Measurements from ENCODE around the gene ZFHX3. TPM values are rescaled to one million over a fixed set of nuclear protein-coding genes. Genes with fewer than 3 reads are reported as not detected.
A peak's percentile ranks its signal among the peaks of the same experiment; 100 is the strongest.

ZFHX3 gene
- total RNA-seq, 1 donor from 2014 or later = 51.4 TPM

- DNase-seq (ENCODE audit: low spot score) = no peak
These were observed 91.5 kb downstream of the ZFHX3 start for GRCh38 chr16:72956124-72957064.

DNA sequence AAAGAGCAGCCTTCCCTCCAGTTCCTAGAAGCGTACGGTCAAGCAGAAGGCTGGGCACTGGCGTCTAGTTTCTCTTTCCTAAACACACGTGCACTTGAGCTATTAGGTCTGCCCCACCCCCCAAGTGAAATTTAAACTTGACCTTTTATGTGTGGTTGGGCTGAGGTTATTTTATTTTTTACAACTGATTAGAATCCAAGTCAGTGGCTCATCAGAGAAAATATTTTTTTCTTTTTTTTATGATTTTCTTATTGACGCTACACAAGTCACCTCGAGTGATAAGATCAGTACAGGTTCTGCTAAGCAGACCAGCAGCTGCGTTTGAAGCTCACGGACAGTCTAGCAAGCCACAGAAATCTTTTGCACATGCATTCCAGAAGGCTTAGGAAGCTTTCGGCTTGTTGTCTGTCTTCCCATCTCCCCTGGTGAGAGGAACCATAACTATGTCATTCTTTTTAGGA, 95.1 kb downstream of the ZFHX3 start:
- no peak for DNase-seq (ENCODE audit: low spot score)

GRCh38 chr16:72952404-72952803, 95.5 kb downstream of the ZFHX3 start:
- no peak for DNase-seq (ENCODE audit: low spot score)

DNA sequence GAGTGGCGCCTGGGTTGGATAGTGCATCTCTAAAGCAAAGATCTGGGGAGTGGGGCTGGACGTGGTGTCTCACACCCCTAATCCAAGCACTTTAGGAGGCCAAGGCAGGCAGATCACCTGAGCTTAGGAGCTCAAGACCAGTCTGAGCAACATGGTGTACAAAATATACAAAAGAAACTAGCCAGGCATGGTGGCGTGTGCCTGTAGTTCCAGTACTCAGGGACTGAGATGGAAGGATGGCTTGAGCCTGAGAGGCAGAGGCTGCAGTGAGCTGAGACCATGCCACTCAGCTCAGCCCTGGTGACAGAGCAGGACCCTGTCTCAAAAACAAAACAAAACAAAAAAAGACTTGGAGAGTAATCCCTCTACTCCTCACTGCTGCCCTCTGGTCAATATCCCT, 96.0 kb downstream of the ZFHX3 start:
- no peak for DNase-seq (ENCODE audit: low spot score)

DNA sequence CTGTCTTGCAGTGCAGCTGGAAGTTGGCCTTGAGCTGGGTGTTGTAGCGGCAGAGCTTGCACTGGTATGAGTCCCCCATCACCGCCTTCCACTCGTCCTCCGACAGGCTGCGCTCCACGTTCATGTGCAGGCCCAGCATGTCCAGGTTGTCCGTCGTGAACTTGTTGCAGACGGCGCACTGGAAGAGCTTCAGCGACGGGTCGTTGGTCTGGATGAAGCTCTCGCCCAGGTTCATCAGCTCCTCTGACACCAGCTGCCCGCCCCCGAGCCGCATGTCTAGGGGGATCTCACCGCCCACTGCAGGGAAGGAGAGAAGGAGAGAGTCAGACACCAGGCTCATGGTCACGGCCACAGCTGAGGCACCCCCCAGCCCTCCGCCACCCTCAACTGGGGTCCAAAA, 97.3 kb downstream of the ZFHX3 start:
- no peak for DNase-seq (ENCODE audit: low spot score)

- no peak for DNase-seq (ENCODE audit: low spot score)
These were observed 99.6 kb downstream of the ZFHX3 start for GRCh38 chr16:72948238-72948829.

DNA sequence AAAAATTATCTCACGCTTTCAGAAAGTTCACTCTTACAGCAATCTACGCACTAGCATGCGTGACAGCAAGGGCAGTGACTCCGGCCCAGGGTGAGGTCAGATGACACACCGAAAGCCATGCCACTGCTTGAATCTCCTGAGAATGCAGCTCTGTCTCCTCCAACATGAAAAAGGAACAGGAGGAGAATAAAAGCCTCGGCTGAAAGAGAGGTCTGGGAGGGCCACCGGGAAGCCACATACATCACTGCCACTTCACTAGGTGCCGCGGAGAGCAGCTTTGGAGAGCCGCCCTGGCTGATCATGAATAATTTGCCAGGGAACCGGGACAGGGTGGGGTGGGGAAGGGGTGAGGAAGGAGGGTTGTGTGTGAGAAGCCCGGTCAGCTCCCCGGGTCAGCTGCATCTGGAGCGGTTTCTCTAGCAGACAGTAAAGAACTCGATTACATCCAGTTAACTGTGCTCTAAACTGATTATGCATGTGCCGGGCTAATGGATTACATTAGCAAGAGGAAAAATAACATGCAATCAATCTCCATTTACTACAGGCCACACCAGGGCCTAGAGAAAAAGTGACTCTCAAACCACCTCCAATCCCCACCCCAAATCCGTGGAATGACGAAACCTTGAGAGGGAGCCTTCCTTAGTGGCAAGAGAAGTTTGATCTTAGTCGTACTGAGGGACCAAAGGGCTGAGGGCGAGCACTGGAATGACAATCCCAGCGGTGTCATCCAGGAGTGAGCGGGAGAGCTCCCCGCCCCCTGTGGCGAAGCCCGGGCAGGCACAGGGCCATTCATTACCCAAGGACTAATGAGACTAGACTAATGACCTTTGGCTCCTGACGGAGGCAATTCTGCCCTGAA, 100.3 kb downstream of the ZFHX3 start:
- DNase-seq (ENCODE audit: low spot score) = no peak

DNA sequence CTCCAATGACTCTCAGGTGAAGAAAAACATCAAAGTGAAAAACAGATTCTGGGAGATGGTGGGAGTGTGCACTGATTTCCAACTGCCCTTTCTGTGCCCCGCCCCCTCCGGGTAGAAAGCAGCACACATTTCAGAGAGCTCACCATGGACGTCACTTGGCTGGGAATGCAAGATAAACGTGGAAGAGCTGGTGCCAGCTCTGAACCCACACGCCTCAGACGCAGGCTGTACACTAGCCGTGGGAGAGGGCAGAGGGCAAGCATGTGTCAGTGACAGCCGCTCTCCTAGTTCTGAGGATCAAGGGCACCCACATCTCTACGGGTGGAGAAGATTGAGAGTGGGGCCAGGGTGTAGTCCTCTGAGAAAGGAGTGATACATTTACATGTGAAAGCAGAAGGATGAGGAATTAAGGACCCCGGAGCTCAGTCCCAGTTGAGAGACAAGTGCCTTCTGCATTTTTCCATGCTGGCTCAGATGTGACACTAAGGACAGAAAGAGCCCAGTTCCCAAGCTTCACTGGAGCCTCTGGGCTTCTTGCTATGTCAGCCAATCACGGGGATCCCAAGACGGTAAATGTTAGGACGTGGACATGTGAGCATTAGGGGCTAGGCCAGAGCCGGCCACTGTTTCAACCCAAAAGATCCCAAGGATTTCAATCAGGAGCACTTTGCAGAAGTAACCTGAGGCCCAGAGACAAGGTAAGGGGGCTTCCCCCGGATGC, 101.3 kb downstream of the ZFHX3 start:
- peak; percentile 64 for DNase-seq (ENCODE audit: low spot score)

DNA sequence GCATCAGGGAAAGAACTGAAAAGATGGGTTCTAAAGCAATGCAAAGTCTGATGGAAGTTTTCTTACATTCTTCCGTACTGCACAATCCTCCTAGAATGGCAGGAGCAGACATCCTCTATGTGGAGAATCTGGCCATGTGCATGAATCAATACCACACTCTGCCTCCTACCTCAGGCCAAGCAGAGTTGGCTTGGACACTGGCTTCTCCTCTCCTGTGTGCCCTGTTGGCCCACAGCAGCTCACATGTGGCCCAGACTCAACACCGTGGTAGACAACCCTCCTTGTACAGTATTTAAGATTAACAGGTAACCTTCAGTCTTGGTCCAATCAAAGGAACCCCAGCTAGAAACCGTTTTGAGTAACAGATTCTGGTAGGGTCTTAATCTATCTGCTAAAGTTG, 101.9 kb downstream of the ZFHX3 start:
- DNase-seq (ENCODE audit: low spot score) = no peak

- DNase-seq (ENCODE audit: low spot score) = no peak
These were observed 102.3 kb downstream of the ZFHX3 start for GRCh38 chr16:72945611-72946010.

DNA sequence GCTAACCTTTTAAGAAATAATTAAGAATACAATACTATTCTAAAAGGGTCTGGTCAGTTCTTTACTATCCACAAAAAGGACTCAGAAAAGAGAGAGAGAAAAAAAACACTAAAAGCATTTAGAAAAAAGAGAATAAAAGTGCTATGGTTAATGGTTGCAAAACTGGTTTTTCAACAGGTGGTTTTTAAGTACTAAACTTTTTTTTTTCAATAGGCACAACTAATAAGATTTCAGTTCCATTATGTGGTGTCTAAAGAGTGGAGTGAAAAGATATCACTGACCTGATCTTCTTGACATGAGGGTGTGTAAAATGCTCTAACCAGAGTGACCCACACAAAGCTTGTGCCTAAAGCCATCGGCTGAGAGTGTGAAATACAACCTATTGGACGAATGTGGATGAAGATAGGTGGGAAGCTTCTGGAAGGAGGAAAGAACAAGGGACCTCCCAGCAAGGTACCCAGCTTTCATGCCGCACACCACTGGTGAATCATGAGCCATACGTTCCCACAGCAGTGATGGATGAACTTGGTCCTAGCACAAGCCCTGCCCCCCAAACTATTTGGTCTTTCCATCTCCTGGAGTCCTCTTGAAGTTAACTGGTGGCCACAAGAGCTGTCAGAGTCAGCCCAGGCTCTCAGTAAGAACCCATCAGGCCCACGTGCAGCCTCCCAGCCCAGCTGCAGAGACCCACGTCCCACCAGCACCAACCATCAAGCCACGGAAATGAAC, 103.0 kb downstream of the ZFHX3 start:
- DNase-seq (ENCODE audit: low spot score) = no peak

DNA sequence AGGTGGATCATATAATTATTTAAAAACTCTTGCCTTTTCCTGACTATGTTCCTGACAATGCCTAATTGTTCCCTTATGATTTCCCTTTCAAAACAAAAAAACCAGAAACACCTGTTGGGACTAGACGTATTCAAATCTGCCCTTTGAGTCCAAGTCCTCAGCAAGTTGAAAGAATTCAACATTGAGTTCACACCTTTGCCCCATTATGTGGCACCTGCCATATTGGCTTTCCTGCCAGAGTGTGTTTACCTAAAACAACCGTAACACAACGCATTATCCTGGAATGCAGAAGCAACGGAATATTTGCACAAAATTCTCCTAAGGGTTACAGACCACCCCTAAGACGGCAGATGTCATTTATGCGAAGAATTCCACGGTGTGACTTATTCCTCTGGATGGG, 105.9 kb downstream of the ZFHX3 start:
- no peak for DNase-seq (ENCODE audit: low spot score)

DNA sequence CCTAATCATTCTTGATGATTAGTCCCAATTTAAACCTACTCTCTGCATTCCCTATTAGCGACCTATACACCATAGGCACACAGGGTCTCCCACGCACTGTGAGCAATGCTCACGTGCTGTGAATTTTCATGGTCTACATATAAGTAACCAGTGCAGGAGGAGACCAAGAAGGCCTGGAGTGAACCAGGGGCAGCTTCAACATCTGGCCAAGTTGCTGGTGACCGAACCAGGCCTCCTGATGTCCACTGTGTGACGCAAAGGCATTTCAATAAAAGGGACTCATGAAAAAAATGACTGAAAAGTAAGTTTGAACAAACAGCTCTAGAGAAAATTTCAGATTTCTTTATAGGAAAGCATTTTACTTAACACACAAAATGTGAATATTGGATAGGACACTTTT, 107.0 kb downstream of the ZFHX3 start:
- no peak for DNase-seq (ENCODE audit: low spot score)

DNA sequence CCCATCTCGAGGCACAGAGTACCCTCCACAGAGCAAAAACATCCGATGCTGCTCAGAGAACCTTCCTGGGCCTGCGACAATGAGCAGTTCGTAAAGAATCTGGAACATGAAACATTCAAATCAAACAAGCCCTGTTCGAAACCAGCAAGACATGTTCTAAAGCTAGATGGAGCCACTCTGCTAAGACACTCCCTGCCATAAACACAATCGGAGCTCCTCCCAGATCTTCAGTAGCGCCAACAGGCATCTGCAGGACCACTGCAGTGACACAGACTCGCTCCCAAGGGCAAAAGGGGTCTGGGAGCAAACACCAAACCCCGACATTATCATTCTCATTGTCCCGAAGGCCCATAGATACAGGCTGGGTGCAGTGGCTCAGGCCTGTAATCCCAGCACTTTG, 108.7 kb downstream of the ZFHX3 start:
- DNase-seq (ENCODE audit: low spot score) = no peak

DNA sequence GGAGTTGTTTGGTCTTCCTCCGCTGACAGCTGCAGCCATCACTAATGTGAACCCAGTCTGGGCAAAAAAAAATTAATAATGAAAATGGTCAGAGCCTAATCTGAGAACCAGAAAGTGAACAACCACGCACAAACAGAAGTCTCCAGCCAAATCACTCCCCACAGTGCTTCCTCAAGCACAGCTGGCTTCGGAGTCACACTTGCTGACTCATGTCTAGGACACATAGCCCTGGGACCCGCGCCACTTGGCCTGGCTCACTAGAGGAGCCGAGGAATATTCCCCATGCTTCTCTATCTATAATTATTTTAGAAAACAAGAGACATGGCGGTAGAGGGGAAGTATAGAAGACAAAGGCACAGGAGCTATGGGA, 109.1 kb downstream of the ZFHX3 start:
- DNase-seq (ENCODE audit: low spot score) = peak; percentile 67

DNA sequence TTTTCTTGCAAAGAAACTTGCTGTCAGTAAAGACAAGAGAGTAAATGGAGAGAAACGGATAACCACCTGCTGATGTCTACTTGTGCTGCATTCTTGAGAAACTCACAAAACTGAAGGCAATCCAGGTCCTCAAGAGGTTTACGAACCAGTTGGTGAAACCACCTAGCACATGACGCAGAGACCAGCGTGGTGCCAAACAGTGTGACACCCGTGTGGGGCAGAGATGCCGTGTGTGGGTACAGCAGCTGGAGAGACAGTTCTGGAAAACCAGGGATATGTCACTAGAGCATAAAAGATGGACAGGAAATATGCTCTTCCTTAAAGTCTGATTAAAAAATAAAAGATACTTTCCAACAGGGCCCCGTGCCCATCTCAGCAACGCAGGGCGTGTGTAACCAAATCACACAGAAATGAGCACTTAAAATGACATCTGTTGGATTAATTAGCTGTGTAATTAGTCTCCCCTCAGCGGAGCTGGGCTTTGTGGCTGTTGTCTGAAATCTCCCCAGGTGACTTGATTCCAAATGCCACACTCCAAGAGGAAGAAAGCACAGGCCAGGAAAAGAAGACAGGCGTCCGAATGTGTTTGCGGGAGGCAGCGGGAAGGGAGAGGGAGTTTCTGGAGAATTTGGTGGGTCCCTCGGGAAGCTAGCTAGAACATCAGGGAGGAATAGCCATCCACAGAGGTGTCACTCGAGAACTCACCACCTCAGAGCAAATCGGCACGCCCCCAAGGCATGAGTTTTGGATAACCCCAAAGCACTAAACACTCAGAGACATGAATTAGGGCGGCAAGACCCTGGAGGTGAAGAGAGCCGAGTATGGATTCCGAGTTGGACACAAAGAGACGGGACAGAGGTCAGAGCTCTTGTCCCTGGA, 109.8 kb downstream of the ZFHX3 start:
- DNase-seq (ENCODE audit: low spot score) = no peak

- no peak for DNase-seq (ENCODE audit: low spot score)
These were observed 110.6 kb downstream of the ZFHX3 start for GRCh38 chr16:72937360-72937759.

DNA sequence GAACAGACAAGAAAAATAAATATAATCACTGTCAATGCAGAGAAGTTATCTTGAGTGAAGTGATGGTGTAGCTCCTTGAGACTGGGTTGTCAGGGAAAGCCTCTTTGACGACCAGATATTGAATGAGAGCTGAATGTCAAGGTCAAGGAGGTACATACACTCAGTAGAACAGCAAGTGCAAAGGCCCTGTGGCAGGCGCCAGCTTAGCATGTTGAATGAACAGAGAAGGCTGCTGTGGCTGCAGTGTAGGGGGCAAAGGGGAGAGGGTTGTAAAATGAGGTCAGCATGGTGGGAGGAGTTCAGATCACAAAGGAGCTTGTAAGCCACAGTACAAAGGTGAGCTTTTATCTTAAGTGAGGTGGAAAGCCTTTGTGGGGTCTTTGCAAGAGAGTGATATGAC, 111.5 kb downstream of the ZFHX3 start:
- DNase-seq (ENCODE audit: low spot score) = no peak

GRCh38 chr16:72935896-72936295, 112.0 kb downstream of the ZFHX3 start:
- no peak for DNase-seq (ENCODE audit: low spot score)

Data from mucosa of gallbladder (tissue), 1 donor.